AG09319 (cell line): ENCODE data around the gene SCAND1.

Source experiments
- DNase-seq: peaks from one replicate; pipeline ENCODE4 v3.0.0-alpha.2; 2010; ENCODE audit warnings: low read depth; ENCODE audit errors: extremely low read depth
- CTCF ChIP-seq: IDR thresholded peaks from 2 replicates; pipeline ENCODE4 v1.5.1; 2011; ENCODE audit warnings: low read depth, mild to moderate bottlenecking, inconsistent platforms, low read length, moderate library complexity

SCAND1 gene

GRCh38 chr20:35903843-35904242 is 50.5 kb downstream of the SCAND1 start:
- no peak for DNase-seq
- no peak for TF ChIP-seq CTCF
